ENCODE data around the gene TSPAN1.
A peak's percentile ranks its signal among the peaks of the same experiment; 100 is the strongest.
"Not testable (repeated sequence)": the region's sequence is repeated elsewhere in the genome, so short reads cannot be mapped to it uniquely, and the experiment has no call there.

The TSPAN1 gene

GRCh38 chr1:46218443-46218842, 43.6 kb downstream of the TSPAN1 start:
- no peak for DNase-seq (ENCODE audit: low read depth in 2 of 2)

DNA sequence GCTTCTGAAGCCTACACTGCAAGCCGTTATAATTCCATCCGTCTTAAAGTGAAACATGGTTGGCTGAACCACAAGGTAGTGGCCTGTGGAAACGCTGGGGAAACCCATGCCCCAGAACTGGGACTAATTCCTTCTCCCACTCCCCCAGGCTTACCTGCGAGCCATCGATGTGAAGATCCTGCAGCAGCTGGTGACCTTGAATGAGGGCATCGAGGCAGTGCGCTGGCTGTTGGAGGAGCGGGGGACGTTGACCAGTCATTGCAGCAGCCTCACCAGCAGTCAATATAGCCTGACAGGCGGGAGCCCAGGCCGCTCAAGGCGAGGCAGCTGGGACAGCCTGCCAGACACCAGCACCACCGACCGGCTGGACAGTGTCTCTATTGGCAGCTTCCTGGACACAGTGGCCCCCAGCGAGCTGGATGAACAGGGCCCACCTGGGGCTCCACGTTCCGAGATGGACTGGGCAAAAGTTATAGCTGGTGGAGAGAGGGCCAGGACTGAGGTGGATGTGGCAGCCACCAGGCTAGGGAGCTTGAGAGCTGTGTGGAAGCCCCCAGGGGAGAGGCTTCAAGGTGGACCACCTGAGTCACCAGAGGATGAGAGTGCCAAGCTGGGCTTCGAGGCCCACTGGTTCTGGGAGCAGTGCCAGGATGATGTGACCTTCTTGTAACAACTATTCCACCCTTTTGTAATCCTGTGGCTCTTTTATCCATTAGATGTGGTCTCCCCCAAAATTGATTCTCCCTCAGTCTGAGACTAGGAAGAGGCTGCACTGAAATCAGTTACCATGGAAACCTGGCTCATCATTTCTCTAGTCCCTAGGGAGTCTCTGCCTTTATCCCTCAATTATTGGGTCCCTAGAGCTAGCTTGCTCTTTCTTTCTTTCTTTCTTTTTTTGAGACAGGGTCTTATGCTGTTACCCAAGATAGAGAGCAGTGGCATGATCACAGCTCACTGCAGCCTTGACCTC, 44.9 kb downstream of the TSPAN1 start:
- no peak for DNase-seq (ENCODE audit: low read depth in 2 of 2)

DNA sequence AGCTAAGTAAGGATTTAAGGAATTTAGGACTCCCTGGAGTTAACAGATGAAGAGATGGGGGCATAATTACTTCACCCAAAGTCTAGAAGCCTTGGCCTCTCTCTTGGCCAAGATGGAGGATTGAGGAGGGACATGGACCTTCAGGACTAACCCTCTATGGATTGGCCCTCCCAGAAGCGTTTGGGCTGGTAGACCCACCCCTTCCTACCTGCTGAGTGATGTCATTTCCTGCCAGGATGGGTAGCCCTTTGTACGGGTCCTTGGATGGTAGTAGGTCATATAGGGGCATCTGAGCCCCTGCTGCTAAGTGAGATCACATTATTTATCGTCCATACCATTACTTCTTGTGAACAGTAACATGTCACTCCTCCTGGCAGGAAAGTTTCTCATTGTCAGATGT, 45.9 kb downstream of the TSPAN1 start:
- no peak for DNase-seq (ENCODE audit: low read depth in 2 of 2)

- no peak for DNase-seq (ENCODE audit: low read depth in 2 of 2)
Observed at GRCh38 chr1:46221749-46222148, 46.9 kb downstream of the TSPAN1 start.

DNA sequence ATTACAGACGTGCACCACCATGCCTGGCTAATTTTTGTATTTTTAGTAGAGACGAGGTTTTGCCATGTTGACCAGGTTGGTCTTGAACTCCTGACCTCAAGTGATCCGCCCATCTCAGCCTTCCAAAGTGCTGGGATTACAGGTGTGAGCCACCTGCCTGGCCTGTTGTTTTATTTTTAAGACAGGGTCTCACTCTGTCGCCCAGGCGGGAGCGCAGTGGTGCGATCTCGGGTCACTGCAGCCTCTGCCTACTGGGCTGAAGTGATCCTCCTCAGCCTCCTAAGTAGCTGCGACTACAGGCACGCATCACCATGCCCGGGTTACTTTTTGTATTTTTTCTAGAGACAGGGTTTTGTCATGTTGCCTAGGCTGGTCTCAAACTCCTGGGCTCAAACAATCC, 48.2 kb downstream of the TSPAN1 start:
- DNase-seq (ENCODE audit: low read depth in 2 of 2) = not testable (repeated sequence)

DNA sequence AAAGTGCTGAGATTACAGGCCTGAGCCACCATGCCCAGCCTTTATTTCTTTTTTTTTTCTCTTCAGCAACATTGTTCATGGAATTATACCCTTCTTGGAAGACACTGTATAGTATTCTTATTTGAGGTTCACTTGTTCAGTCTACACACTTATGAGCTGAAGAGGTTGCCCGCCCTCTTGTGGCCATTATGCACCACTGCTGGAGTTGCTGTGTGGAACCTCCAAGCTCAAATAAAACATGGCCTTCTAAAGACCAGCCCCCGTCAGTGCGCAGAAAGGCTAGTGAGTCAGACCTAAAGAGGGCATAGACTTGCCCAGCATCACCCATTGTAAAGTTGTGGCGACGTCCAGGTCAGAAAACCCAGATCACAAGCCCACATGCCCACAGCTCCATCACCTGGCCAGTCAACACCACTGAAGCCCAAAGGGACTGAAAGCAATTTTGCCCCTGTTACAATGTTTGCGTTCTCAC, 48.6 kb downstream of the TSPAN1 start:
- DNase-seq (ENCODE audit: low read depth in 2 of 2) = peak; percentile 20 to 35

DNA sequence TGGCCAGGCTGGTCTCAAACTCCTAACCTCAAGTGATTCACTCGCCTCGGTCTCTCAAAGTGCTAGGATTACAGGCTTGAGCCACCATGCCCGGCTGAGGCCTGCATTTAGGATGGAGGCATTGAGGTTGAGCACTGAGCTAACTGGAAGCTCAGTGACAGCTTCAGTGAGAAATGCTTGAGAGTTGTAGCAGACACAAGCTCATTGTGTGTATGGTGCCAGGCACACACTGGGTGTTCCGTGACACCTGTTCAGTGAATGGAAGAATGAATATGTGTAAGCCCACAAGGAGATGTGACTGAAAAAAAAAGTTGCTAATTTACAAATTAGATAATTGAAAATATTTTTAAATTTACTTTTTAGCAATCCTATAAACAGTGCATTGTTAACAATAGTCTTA, 50.1 kb downstream of the TSPAN1 start:
- DNase-seq (ENCODE audit: low read depth in 2 of 2) = no peak

- DNase-seq (ENCODE audit: low read depth in 2 of 2) = not testable (repeated sequence)
Observed at GRCh38 chr1:46231231-46231630, 56.3 kb downstream of the TSPAN1 start.
